ENCODE measurements around the gene NME5. TPM values are rescaled to one million over a fixed set of nuclear protein-coding genes. Genes with fewer than 3 reads are reported as not detected.

NME5 gene
- total and polyA plus RNA-seq, 9 of the 15 experiments (the other 6 are each of a cell fraction or from before 2014, with no cell fraction given), result not detected

DNA sequence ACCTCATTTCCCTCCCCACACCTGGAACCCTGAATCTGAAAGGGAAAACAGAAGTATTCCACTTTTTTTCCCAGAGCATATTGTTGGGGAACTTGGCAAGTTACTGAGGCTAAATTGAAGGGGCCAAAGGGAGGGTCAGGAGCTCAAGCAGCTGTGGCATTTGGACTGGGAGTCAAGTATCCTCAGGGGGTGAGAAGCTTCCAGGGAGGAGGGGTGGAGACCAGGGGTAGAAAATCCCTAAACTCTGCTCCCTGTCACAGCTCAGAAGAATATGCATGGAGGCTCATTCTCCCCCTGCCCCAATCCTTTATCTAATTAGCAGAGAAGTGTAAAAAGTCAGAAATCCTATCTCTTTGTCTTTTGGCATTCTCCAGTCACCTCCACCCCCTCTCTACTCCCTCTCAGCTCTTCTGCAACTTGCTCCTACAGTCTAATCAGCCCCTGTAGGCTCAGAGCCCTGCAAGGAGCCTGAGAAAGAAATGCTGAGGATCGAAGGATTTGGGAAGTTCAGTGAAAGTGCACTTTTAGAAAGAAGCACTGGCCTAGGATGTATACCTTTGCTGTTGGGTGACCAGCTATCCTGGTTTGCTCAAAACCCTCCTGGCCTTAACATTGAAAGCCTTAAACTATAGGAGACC is 61.1 kb downstream of the NME5 start:
- ChIA-PET CTCF (ENCODE audit: low intra/inter-chr PET ratio) (interaction anchor here (0.6 to 3.5 kb wide), 3 partner anchors 53 to 1689 kb away, joined by 4 to 32 read pairs (median 5); no protein-coding TSS in a partner anchor), POLR2A (interaction anchor here (0.7 kb wide), 1 partner anchor 64 kb away, joined by 3 read pairs; no protein-coding TSS in a partner anchor)
- DNase-seq (ENCODE audit: extremely low read depth in 1 of 4, low spot score in 3 of 4) (no peak), FAIRE-seq (no peak), ATAC-seq (no peak)
- no peak overlapping the region for H3K9ac ChIP-seq (ENCODE audit: insufficient read depth in 1 of 2, low read depth in 2 of 2, low read length in 2 of 2)
- TF ChIP-seq RFX1 (IDR thresholded peaks at IDR 0.05), result no peak
- TF ChIP-seq ETV5 (CRISPR knock-in tag; IDR thresholded peaks at IDR 0.05; ENCODE audit: low read depth), result no peak
- no peak for TF ChIP-seq ZNF778 (CRISPR knock-in tag; IDR thresholded peaks at IDR 0.05)
- TF ChIP-seq LEF1 (IDR thresholded peaks at IDR 0.05), result no peak
- no peak for TF ChIP-seq TEAD1 (CRISPR knock-in tag; IDR thresholded peaks at IDR 0.05)
- no peak for TF ChIP-seq CBX8 (IDR thresholded peaks at IDR 0.05; ENCODE audit: borderline replicate concordance, extremely low read depth, low read depth, low read length, poor library complexity, severe bottlenecking)
- no peak for TF ChIP-seq ZMIZ1 (IDR thresholded peaks at IDR 0.05; ENCODE audit: low read depth in 2 of 2, low read length in 2 of 2)
- H3K79me2 ChIP-seq (ENCODE audit: control insufficient read depth, insufficient read depth, low read length), result no peaks in the 10 kb centered on the region
- 0% methylated on average over 1 of the region's 1 CpG for WGBS (ENCODE audit: insufficient coverage, low coverage, missing lambda C conversion rate)
- no peak overlapping the region for H3K27ac ChIP-seq (ENCODE audit: extremely low read depth, low read depth, low read length)
- H3K9me1 ChIP-seq (ENCODE audit: control insufficient read depth, insufficient read depth, low read length), result no peaks in the 10 kb centered on the region
- no peaks in the 10 kb centered on the region for H3K9me3 ChIP-seq (replicated peaks; ENCODE audit: control insufficient read depth, insufficient read depth, low read depth, low read length)
- H3K27me3 ChIP-seq (ENCODE audit: control insufficient read depth in 2 of 2, insufficient read depth in 2 of 2, low read length in 2 of 2), result no peaks in the 10 kb centered on the region; a peak in 1 of 5 replicates
- H4K20me1 ChIP-seq (replicated peaks; ENCODE audit: control insufficient read depth, insufficient read depth, low read length), result no peaks in the 10 kb centered on the region
- in situ Hi-C loops (cut with MboI) (no loop called here), intact Hi-C loops (cut with micrococcal nuclease) (no loop called here)
- no peak overlapping the region for H3K4me3 ChIP-seq
- H3K4me1 ChIP-seq (replicated peaks in 1 of 2; ENCODE audit: control insufficient read depth in 2 of 2, insufficient read depth in 2 of 2, low read length in 2 of 2), result no peaks in the 10 kb centered on the region; a peak in 1 of 5 replicates
- no peak overlapping the region for H3K4me2 ChIP-seq (ENCODE audit: insufficient read depth, low read length)
- no peak overlapping the region for H2AFZ ChIP-seq (ENCODE audit: low read depth, low read length)
- no peaks in the 10 kb centered on the region for H3K36me3 ChIP-seq (ENCODE audit: control insufficient read depth, insufficient read depth, low read length)
- no TSS peak for BruUV-seq (replicated peaks)
